ENCODE data around the gene LEMD1. TPM values are rescaled to one million over a fixed set of nuclear protein-coding genes. Genes with fewer than 3 reads are reported as not detected.

LEMD1 gene
- total RNA-seq, 1 experiment from 2014 or later = not detected

GRCh38 chr1:205465392-205465791 is 43.5 kb upstream of the LEMD1 start:
- Histone ChIP-seq H2AFZ (ENCODE audit: low read length) (no peak overlapping the region), H4K20me1 (ENCODE audit: low read length) (no peaks in the 10 kb centered on the region), H3K4me1 (ENCODE audit: insufficient read depth, low read length) (no peaks in the 10 kb centered on the region), H3K9ac (ENCODE audit: low read length) (no peak overlapping the region), H3F3A (ENCODE audit: low read length, unreplicated experiment) (no peaks in the 10 kb centered on the region), H3K27ac (ENCODE audit: low read length) (no peak overlapping the region), H3K36me3 (ENCODE audit: low read depth, low read length) (no peaks in the 10 kb centered on the region), H3K9me2 (replicated peaks; ENCODE audit: low read length) (no peaks in the 10 kb centered on the region), H3K4me3 (ENCODE audit: low read length) (no peak overlapping the region), H3K79me2 (ENCODE audit: low read length) (no peaks in the 10 kb centered on the region), H3K27me3 (ENCODE audit: low read length) (peaks cover 73% of the 10 kb centered on the region), H3K4me2 (ENCODE audit: low read length) (no peak overlapping the region), H3K9me3 (ENCODE audit: low read length) (no peaks in the 10 kb centered on the region)
- intact Hi-C loops (cut with micrococcal nuclease) = no loop called here
- no peak for ATAC-seq
- BruUV-seq (replicated peaks) = no TSS peak
- DNase-seq = no peak
- TF ChIP-seq EZH2 (IDR thresholded peaks at IDR 0.05; ENCODE audit: low read length, unreplicated experiment) (no peak), EZH2phosphoT487 (IDR thresholded peaks at IDR 0.05; ENCODE audit: borderline replicate concordance, low read length) (no peak)
- ChIA-PET POLR2A (ENCODE audit: unreplicated experiment) (no interaction called here), CTCF (no interaction called here)

DNA sequence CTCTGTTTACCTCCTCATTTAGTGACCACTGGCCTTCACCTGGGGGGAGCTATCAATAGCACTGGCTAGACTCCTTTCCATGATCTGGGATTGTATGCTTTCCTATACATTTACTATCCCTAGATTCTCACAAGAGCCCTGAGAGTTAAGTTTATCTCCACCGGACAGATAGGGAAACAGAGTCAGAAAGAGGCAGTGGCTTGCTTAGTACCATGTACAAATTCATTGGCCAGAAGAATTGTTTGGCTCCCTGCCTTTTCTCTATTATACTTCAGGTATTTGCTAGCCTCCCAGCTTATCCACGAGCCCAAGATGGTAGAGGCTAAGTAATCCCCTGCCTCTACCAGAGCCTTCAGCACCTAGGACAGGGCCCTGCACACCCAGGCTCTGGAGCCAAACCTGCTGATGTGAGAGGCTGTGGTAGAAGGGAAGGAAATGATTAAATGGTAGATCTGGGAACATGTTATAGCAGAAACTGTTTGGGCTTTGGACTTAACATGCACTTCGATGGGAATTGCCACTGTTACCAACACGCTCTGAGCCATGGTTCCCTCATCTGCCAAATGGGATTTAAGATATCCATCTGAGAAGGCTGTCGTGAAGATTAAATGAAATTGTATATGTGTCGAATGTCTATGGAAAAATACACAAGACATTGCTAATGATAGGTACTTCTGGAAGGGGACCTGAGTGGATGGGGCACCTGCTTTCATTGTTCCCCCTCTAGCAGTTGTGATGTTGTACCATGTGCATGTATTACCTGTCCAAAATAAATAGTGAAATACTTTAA is 37.1 kb upstream of the LEMD1 start:
- H3K9me2 ChIP-seq (replicated peaks; ENCODE audit: low read length) = no peaks in the 10 kb centered on the region
- ChIA-PET POLR2A (ENCODE audit: unreplicated experiment) (no interaction called here), CTCF (interaction anchor here (0.6 to 1.6 kb wide), 2 partner anchors 27 to 201 kb away, joined by 4 to 9 read pairs; no protein-coding TSS in a partner anchor)
- no peak overlapping the region for H3K4me3 ChIP-seq (ENCODE audit: low read length)
- no TSS peak for BruUV-seq (replicated peaks)
- H2AFZ ChIP-seq (ENCODE audit: low read length) = no peak overlapping the region
- no peaks in the 10 kb centered on the region for H3F3A ChIP-seq (ENCODE audit: low read length, unreplicated experiment)
- peaks cover 87% of the 10 kb centered on the region for H3K27me3 ChIP-seq (ENCODE audit: low read length)
- H3K4me2 ChIP-seq (ENCODE audit: low read length) = no peak overlapping the region
- H3K27ac ChIP-seq (ENCODE audit: low read length) = no peak overlapping the region
- no peaks in the 10 kb centered on the region; the same call in 1 of the 2 replicates for H3K4me1 ChIP-seq (ENCODE audit: insufficient read depth, low read length)
- no peaks in the 10 kb centered on the region for H3K36me3 ChIP-seq (ENCODE audit: low read depth, low read length)
- intact Hi-C loops (cut with micrococcal nuclease) = no loop called here
- peak; percentile 85 for ATAC-seq
- H3K9ac ChIP-seq (ENCODE audit: low read length) = no peak overlapping the region
- H3K79me2 ChIP-seq (ENCODE audit: low read length) = no peaks in the 10 kb centered on the region
- H3K9me3 ChIP-seq (ENCODE audit: low read length) = no peaks in the 10 kb centered on the region; the same call in 1 of the 2 replicates
- TF ChIP-seq, protein P1, sequence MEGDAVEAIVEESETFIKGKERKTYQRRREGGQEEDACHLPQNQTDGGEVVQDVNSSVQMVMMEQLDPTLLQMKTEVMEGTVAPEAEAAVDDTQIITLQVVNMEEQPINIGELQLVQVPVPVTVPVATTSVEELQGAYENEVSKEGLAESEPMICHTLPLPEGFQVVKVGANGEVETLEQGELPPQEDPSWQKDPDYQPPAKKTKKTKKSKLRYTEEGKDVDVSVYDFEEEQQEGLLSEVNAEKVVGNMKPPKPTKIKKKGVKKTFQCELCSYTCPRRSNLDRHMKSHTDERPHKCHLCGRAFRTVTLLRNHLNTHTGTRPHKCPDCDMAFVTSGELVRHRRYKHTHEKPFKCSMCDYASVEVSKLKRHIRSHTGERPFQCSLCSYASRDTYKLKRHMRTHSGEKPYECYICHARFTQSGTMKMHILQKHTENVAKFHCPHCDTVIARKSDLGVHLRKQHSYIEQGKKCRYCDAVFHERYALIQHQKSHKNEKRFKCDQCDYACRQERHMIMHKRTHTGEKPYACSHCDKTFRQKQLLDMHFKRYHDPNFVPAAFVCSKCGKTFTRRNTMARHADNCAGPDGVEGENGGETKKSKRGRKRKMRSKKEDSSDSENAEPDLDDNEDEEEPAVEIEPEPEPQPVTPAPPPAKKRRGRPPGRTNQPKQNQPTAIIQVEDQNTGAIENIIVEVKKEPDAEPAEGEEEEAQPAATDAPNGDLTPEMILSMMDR (conservative IDR thresholded peaks at IDR 0.05; ENCODE audit: low read depth, low read length) = no peak
- TF ChIP-seq EZH2 (IDR thresholded peaks at IDR 0.05; ENCODE audit: low read length, unreplicated experiment) (no peak), EZH2phosphoT487 (IDR thresholded peaks at IDR 0.05; ENCODE audit: borderline replicate concordance, low read length) (no peak)
- no peaks in the 10 kb centered on the region for H4K20me1 ChIP-seq (ENCODE audit: low read length)
- DNase-seq = peak; percentile 75

GRCh38 chr1:205456868-205457745 is 35.3 kb upstream of the LEMD1 start:
- Histone ChIP-seq H3K79me2 (ENCODE audit: low read length) (no peaks in the 10 kb centered on the region), H3K9ac (ENCODE audit: low read length) (no peak overlapping the region), H3F3A (ENCODE audit: low read length, unreplicated experiment) (no peaks in the 10 kb centered on the region), H3K4me1 (ENCODE audit: insufficient read depth, low read length) (no peaks in the 10 kb centered on the region; the same call in 1 of the 2 replicates), H3K4me3 (ENCODE audit: low read length) (peak overlapping the region; percentile 59), H3K27ac (ENCODE audit: low read length) (no peak overlapping the region), H3K4me2 (ENCODE audit: low read length) (peak overlapping the region; percentile 81), H2AFZ (ENCODE audit: low read length) (peak overlapping the region; percentile 75), H3K9me2 (replicated peaks; ENCODE audit: low read length) (no peaks in the 10 kb centered on the region), H3K27me3 (ENCODE audit: low read length) (peaks cover 84% of the 10 kb centered on the region), H3K9me3 (ENCODE audit: low read length) (no peaks in the 10 kb centered on the region; the same call in 1 of the 2 replicates), H4K20me1 (ENCODE audit: low read length) (no peaks in the 10 kb centered on the region), H3K36me3 (ENCODE audit: low read depth, low read length) (no peaks in the 10 kb centered on the region)
- TF ChIP-seq EZH2phosphoT487 (IDR thresholded peaks at IDR 0.05; ENCODE audit: borderline replicate concordance, low read length) = peak; percentile 67; the same call in 1 of the 2 replicates
- peak; percentile 86 for TF ChIP-seq EZH2 (IDR thresholded peaks at IDR 0.05; ENCODE audit: low read length, unreplicated experiment)
- TF ChIP-seq, protein P1 (conservative IDR thresholded peaks at IDR 0.05; ENCODE audit: low read depth, low read length) = no peak
- ChIA-PET CTCF (no interaction called here), POLR2A (ENCODE audit: unreplicated experiment) (no interaction called here)
- BruUV-seq (replicated peaks) = no TSS peak
- intact Hi-C loops (cut with micrococcal nuclease) = no loop called here
- ATAC-seq (peak; percentile 43; the same call in 1 of the 2 replicates), DNase-seq (no peak)

Data from PC-3 (cell line).